ENCODE results near the gene EIF5AL1.

EIF5AL1 gene

DNA sequence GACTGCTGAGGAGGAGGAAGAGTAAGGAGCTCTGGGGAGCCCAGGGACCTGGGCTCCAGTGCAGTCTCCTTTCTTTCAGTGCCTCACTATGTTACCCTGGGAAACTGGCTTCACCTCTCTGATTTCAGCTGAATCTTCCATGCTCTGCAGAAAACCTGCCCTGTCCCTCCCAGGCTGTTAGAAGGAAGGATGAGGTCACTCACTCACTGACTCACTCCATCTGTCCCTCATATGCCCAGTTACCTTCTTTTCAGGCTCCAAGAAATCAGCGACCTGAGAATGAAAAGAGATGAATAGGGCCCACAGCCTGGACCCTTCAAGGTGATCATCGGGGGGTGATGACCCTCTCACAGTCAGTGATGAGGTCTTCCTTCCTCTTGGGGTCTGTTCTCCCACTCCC, 47.4 kb downstream of the EIF5AL1 start:
- DNase-seq (ENCODE audit: low read depth), result peak; percentile 7

- no peak for DNase-seq (ENCODE audit: low read depth)
These were observed 47.9 kb downstream of the EIF5AL1 start, which contains the start of gene SFTPA2 for GRCh38 chr10:79560160-79560709. TSS of gene SFTPA2 (minus strand) at chr10:79560407. CDS start at chr10:79559483, 924 bp downstream.

DNA sequence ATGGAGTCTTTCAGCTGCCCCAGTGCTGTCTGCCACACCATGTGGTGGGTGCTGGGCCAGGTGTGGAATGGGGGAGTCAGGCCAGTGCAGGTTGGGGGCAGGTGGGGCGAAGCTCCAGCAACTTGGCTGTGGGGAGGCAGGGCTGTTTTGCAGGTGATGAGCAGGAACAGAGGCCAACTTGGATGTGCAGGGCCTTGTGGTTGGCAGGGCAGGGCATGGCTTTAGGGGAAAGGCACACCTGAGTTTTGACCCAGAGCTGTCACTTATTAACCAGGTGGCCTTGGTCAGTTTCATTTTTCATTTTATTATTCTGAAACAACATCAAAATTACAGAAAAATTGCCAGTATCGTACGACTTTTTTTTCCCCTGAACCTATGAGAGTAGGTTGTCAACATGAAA, 48.9 kb downstream of the EIF5AL1 start:
- no peak for DNase-seq (ENCODE audit: low read depth)

GRCh38 chr10:79562135-79562756, 49.9 kb downstream of the EIF5AL1 start:
- peak; percentile 35 for DNase-seq (ENCODE audit: low read depth)

DNA sequence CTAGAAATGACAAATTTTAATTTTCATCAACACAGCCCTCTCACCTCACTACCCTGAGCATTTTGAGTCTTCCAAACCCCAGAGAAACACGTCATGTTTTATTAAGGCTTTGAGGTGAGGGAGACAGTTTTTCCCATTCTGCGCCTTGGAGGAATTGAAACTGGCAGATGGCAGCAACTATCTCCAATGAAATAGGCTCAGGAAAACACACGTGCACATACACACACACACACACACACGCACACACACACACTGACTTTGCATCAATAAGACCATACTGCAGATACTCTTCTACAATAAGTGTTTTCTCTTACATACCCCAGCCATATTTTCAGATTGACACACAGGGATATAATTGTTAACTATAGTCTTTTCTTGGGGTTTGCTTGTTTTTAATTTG, 51.1 kb downstream of the EIF5AL1 start:
- no peak for DNase-seq (ENCODE audit: low read depth)

All from stromal cell of bone marrow (primary cell).